Mucosa of stomach (tissue), 1 donor: Measurements from ENCODE around the gene NUBPL.
"Not testable (repeated sequence)": the region's sequence is repeated elsewhere in the genome, so short reads cannot be mapped to it uniquely, and the experiment has no call there.

ENCODE experiments used
- H3K27me3 ChIP-seq: one replicate; pipeline ENCODE4 v1.7.0; 2013; ENCODE audit warnings: mild to moderate bottlenecking, low read length; ENCODE audit not compliant: control insufficient read depth, insufficient read depth
- H3K36me3 ChIP-seq: one replicate; pipeline ENCODE4 v1.7.0; 2013; ENCODE audit warnings: low read length; ENCODE audit not compliant: control insufficient read depth, insufficient read depth
- H3K4me1 ChIP-seq: one replicate; pipeline ENCODE4 v1.7.0; 2013; ENCODE audit warnings: mild to moderate bottlenecking, low read length; ENCODE audit not compliant: control insufficient read depth, insufficient read depth
- H3K4me3 ChIP-seq: one replicate; pipeline ENCODE4 v1.7.0; 2013; ENCODE audit warnings: low read length
- H3K9ac ChIP-seq: one replicate; pipeline ENCODE4 v1.7.0; 2013; ENCODE audit warnings: mild to moderate bottlenecking, low read length, moderate library complexity
- H3K9me3 ChIP-seq: one replicate; pipeline ENCODE4 v1.7.0; 2013; ENCODE audit warnings: mild to moderate bottlenecking, low read length, moderate library complexity; ENCODE audit not compliant: control insufficient read depth
- donor health status: Pancreatic carcinoma.

The NUBPL gene

GRCh38 chr14:31582286-31582691 lies 21.1 kb downstream of the NUBPL start:
- H3K9ac ChIP-seq, result no peak overlapping the region
- no peak overlapping the region for H3K4me3 ChIP-seq
- no peaks in the 10 kb centered on the region for H3K4me1 ChIP-seq
- H3K9me3 ChIP-seq, result no peaks in the 10 kb centered on the region
- no peaks in the 10 kb centered on the region for H3K27me3 ChIP-seq
- no peaks in the 10 kb centered on the region for H3K36me3 ChIP-seq

- H3K9ac ChIP-seq, result no peak overlapping the region
- no peaks in the 10 kb centered on the region for H3K9me3 ChIP-seq
- no peak overlapping the region for H3K4me3 ChIP-seq
- no peaks in the 10 kb centered on the region for H3K27me3 ChIP-seq
- no peaks in the 10 kb centered on the region for H3K36me3 ChIP-seq
- H3K4me1 ChIP-seq, result no peaks in the 10 kb centered on the region
Measured at GRCh38 chr14:31582836-31583452, 21.7 kb downstream of the NUBPL start.

- H3K9me3 ChIP-seq, result no peaks in the 10 kb centered on the region
- no peak overlapping the region for H3K4me3 ChIP-seq
- H3K36me3 ChIP-seq, result no peaks in the 10 kb centered on the region
- H3K4me1 ChIP-seq, result no peaks in the 10 kb centered on the region
- no peak overlapping the region for H3K9ac ChIP-seq
- H3K27me3 ChIP-seq, result no peaks in the 10 kb centered on the region
Measured at GRCh38 chr14:31590206-31590605, 29.0 kb downstream of the NUBPL start.

- no peaks in the 10 kb centered on the region for H3K27me3 ChIP-seq
- H3K4me3 ChIP-seq, result no peak overlapping the region
- no peaks in the 10 kb centered on the region for H3K4me1 ChIP-seq
- no peak overlapping the region for H3K9ac ChIP-seq
- H3K9me3 ChIP-seq, result no peaks in the 10 kb centered on the region
- no peaks in the 10 kb centered on the region for H3K36me3 ChIP-seq
Measured at GRCh38 chr14:31592122-31592521, 30.9 kb downstream of the NUBPL start.

- H3K4me1 ChIP-seq, result no peaks in the 10 kb centered on the region
- H3K9me3 ChIP-seq, result no peaks in the 10 kb centered on the region
- H3K4me3 ChIP-seq, result no peak overlapping the region
- no peaks in the 10 kb centered on the region for H3K36me3 ChIP-seq
- H3K27me3 ChIP-seq, result no peaks in the 10 kb centered on the region
- no peak overlapping the region for H3K9ac ChIP-seq
Measured at GRCh38 chr14:31592631-31593030, 31.4 kb downstream of the NUBPL start.

GRCh38 chr14:31596342-31597095 lies 35.3 kb downstream of the NUBPL start:
- Histone ChIP-seq H3K4me1 (no peaks in the 10 kb centered on the region), H3K4me3 (no peak overlapping the region), H3K36me3 (no peaks in the 10 kb centered on the region), H3K9me3 (no peaks in the 10 kb centered on the region), H3K9ac (no peak overlapping the region), H3K27me3 (no peaks in the 10 kb centered on the region)

- Histone ChIP-seq H3K27me3 (no peaks in the 10 kb centered on the region), H3K4me3 (no peak overlapping the region), H3K9ac (no peak overlapping the region), H3K9me3 (no peaks in the 10 kb centered on the region), H3K4me1 (no peaks in the 10 kb centered on the region), H3K36me3 (no peaks in the 10 kb centered on the region)
Measured at GRCh38 chr14:31605702-31606101, 44.5 kb downstream of the NUBPL start.

- Histone ChIP-seq H3K9me3 (no peaks in the 10 kb centered on the region), H3K4me3 (no peak overlapping the region), H3K4me1 (no peaks in the 10 kb centered on the region), H3K27me3 (no peaks in the 10 kb centered on the region), H3K36me3 (no peaks in the 10 kb centered on the region), H3K9ac (no peak overlapping the region)
Measured at GRCh38 chr14:31611778-31612433, 50.7 kb downstream of the NUBPL start.

- H3K4me1 ChIP-seq, result no peaks in the 10 kb centered on the region
- H3K9ac ChIP-seq, result no peak overlapping the region
- H3K27me3 ChIP-seq, result no peaks in the 10 kb centered on the region
- H3K36me3 ChIP-seq, result no peaks in the 10 kb centered on the region
- no peaks in the 10 kb centered on the region for H3K9me3 ChIP-seq
- H3K4me3 ChIP-seq, result no peak overlapping the region
Measured at GRCh38 chr14:31613188-31613587, 52.0 kb downstream of the NUBPL start.

- not testable (repeated sequence) for H3K4me1 ChIP-seq, H3K4me3 ChIP-seq, H3K36me3 ChIP-seq, H3K9ac ChIP-seq, H3K27me3 ChIP-seq, H3K9me3 ChIP-seq
Measured at GRCh38 chr14:31618884-31619283, 57.7 kb downstream of the NUBPL start.

GRCh38 chr14:31619440-31619839 lies 58.2 kb downstream of the NUBPL start:
- Histone ChIP-seq H3K9me3 (no peaks in the 10 kb centered on the region), H3K4me3 (no peak overlapping the region), H3K27me3 (no peaks in the 10 kb centered on the region), H3K9ac (no peak overlapping the region), H3K4me1 (no peaks in the 10 kb centered on the region), H3K36me3 (no peaks in the 10 kb centered on the region)

- not testable (repeated sequence) for H3K27me3 ChIP-seq, H3K9me3 ChIP-seq, H3K9ac ChIP-seq, H3K4me1 ChIP-seq, H3K4me3 ChIP-seq, H3K36me3 ChIP-seq
Measured at GRCh38 chr14:31620898-31621297, 59.7 kb downstream of the NUBPL start.
